Endothelial cell of umbilical vein (primary cell): ENCODE measurements around the gene CUX1. TPM values are rescaled to one million over a fixed set of nuclear protein-coding genes. Genes with fewer than 3 reads are reported as not detected.

Experiments
- BruUV-seq: library from RNA; stranded (reverse); fragments of 400-500 nt; replicated peaks from 2 replicates; lab custom pipeline; 2021; lab: Mats Ljungman, UMichigan
- CTCF ChIA-PET: fragments of 300-600, 350-600 bp; sonication (Branson Sonifier 250); formaldehyde crosslinking; loops from one replicate; lab custom pipeline; 2021; ENCODE audit warnings: antibody characterized with exemption, inconsistent platforms; lab: Charles Lee
- POLR2A ChIA-PET: fragments of 300-600, 350-600 bp; sonication (Branson Sonifier 250); formaldehyde crosslinking; loops from one replicate; lab custom pipeline; 2021; ENCODE audit warnings: antibody characterized with exemption, inconsistent platforms; lab: Charles Lee
- DNase-seq: peaks from one replicate; pipeline ENCODE4 v3.0.0-alpha.2; 2011; ENCODE audit warnings: low read depth, low spot score
- FAIRE-seq: peaks from 2 replicates; lab custom pipeline; 2011; peaks lifted over from hg19 to GRCh38; lab: Jason Lieb, UNC
- H2AFZ ChIP-seq: 2 replicates; pipeline ENCODE4 v1.6.0; 2012; ENCODE audit warnings: low read depth, low read length, control low read depth, inconsistent platforms
- H3K27ac ChIP-seq: 2 replicates; pipeline ENCODE4 v1.5.1; 2011; ENCODE audit warnings: low read depth, mild to moderate bottlenecking, control low read depth, low read length, moderate library complexity; ENCODE audit not compliant: insufficient read depth
- H3K27me3 ChIP-seq, 2 experiments: 2 replicates each; pipeline versions ENCODE4 v1.6.0 to v1.6.1; 2011; ENCODE audit warnings: low read length in 2 of 2, mixed read lengths in 1 of 2; ENCODE audit not compliant: control insufficient read depth in 2 of 2, insufficient read depth in 2 of 2
- H3K36me3 ChIP-seq, 2 experiments: 2 replicates in 1 of 2; 3 replicates in 1 of 2; pipeline ENCODE4 v1.5.1; 2011; ENCODE audit warnings: low read length in 2 of 2, mild to moderate bottlenecking in 1 of 2, moderate library complexity in 1 of 2; ENCODE audit not compliant: control insufficient read depth in 2 of 2, insufficient read depth in 2 of 2; ENCODE audit errors: extremely low read depth in 1 of 2
- H3K4me1 ChIP-seq: 3 replicates; pipeline ENCODE4 v1.5.1; 2011; ENCODE audit warnings: mild to moderate bottlenecking, low read length; ENCODE audit not compliant: control insufficient read depth, insufficient read depth; ENCODE audit errors: extremely low read depth
- H3K4me2 ChIP-seq: 2 replicates; pipeline ENCODE4 v1.6.1; 2011; ENCODE audit warnings: low read length, control low read depth, mixed read lengths; ENCODE audit not compliant: insufficient read depth
- H3K4me3 ChIP-seq, 3 experiments: fragments of 200-600 bp in 1 of 3; sonication (generic), shearing (Covaris generic) in 1 of 3; replicated peaks in 1 of 3; 2 replicates each; pipeline ENCODE4 v1.5.1; 2011 to 2016; ENCODE audit warnings: control low read depth in 3 of 3, low read length in 3 of 3, mild to moderate bottlenecking in 2 of 3, inconsistent platforms in 1 of 3, low read depth in 1 of 3, moderate library complexity in 1 of 3; ENCODE audit not compliant: insufficient read depth in 1 of 3
- H3K79me2 ChIP-seq: 2 replicates; pipeline ENCODE4 v1.6.0; 2012; ENCODE audit warnings: low read length, inconsistent platforms; ENCODE audit not compliant: control insufficient read depth, insufficient read depth
- H3K9ac ChIP-seq: replicated peaks from 2 replicates; pipeline ENCODE3; 2011; ENCODE audit warnings: low read length, control low read depth; ENCODE audit not compliant: insufficient read depth; ENCODE audit errors: extremely low read depth
- H3K9me1 ChIP-seq: replicated peaks from 3 replicates; pipeline ENCODE4 v1.6.0; 2011; ENCODE audit warnings: mild to moderate bottlenecking, low read length; ENCODE audit not compliant: control insufficient read depth, insufficient read depth; ENCODE audit errors: extremely low read depth
- H3K9me3 ChIP-seq: replicated peaks from 2 replicates; pipeline ENCODE4 v1.5.1; 2012; ENCODE audit warnings: low read length, inconsistent platforms; ENCODE audit not compliant: control insufficient read depth, insufficient read depth
- H4K20me1 ChIP-seq: replicated peaks from 2 replicates; pipeline ENCODE3; 2011; ENCODE audit warnings: mild to moderate bottlenecking, low read length; ENCODE audit not compliant: control insufficient read depth, insufficient read depth; ENCODE audit errors: extremely low read depth
- CTCF ChIP-seq, 2 donors: IDR thresholded peaks; 1 replicate in 1 of 2; 2 replicates in 1 of 2; pipeline ENCODE4 v1.5.1; 2011; ENCODE audit warnings: low read length in 2 of 2, mild to moderate bottlenecking in 2 of 2, moderate library complexity in 2 of 2, control low read depth in 1 of 2, inconsistent platforms in 1 of 2, low read depth in 1 of 2; ENCODE audit not compliant: insufficient read depth in 1 of 2; ENCODE audit errors: extremely low read depth in 1 of 2
- EZH2 ChIP-seq: IDR thresholded peaks from 2 replicates; pipeline ENCODE4 v1.6.1; 2012; ENCODE audit warnings: borderline replicate concordance, low read depth, mild to moderate bottlenecking, moderate library complexity, low read length, inconsistent platforms; ENCODE audit not compliant: severe bottlenecking
- FOS ChIP-seq: IDR thresholded peaks from 2 replicates; pipeline ENCODE4 v1.6.1; 2011; ENCODE audit warnings: mild to moderate bottlenecking, low read length, moderate library complexity, borderline replicate concordance; ENCODE audit not compliant: insufficient read depth
- GATA2 ChIP-seq: IDR thresholded peaks from 2 replicates; pipeline ENCODE4 v1.7.0; 2011; ENCODE audit warnings: low read depth, mild to moderate bottlenecking, moderate library complexity, mixed read lengths, low read length; ENCODE audit not compliant: insufficient read length, insufficient read depth
- JUN ChIP-seq: IDR thresholded peaks from 2 replicates; pipeline ENCODE4 v1.6.1; 2011; ENCODE audit warnings: borderline replicate concordance, low read depth; ENCODE audit not compliant: insufficient read length, insufficient read depth
- MAX ChIP-seq: IDR thresholded peaks from 2 replicates; pipeline ENCODE4 v1.6.1; 2011; ENCODE audit not compliant: insufficient read depth, insufficient read length
- MYC ChIP-seq: IDR thresholded peaks from one replicate; pipeline ENCODE4 v1.6.1; 2011; ENCODE audit warnings: mild to moderate bottlenecking, low read depth, low read length
- POLR2A ChIP-seq: IDR thresholded peaks from 2 replicates; pipeline ENCODE4 v1.6.1; 2012; ENCODE audit warnings: low read depth, mild to moderate bottlenecking, control low read depth, low read length
- POLR2AphosphoS5 ChIP-seq: IDR thresholded peaks from 2 replicates; pipeline ENCODE4 v1.6.1; 2012; ENCODE audit warnings: low read depth, mild to moderate bottlenecking, control low read depth, low read length, moderate library complexity; ENCODE audit not compliant: insufficient read depth
- dilution Hi-C: fragments of 300-500 bp; cut with MboI; formaldehyde crosslinking; loops from one replicate; pipeline ENCODE4 v1.15.0; 2019; ENCODE audit warnings: low sequenced_read_pairs; ENCODE audit not compliant: extremely low pct_ligation_motif_present
- intact Hi-C: fragments of 100-400 bp; cut with micrococcal nuclease; formaldehyde crosslinking; loops from one replicate; pipeline ENCODE4 v1.10.0; 2022
- polyA plus RNA-seq, 4 experiments: library from polyadenylated mRNA; depleted of rRNA in 3 of 4; stranded (reverse) in 3 of 4; unstranded in 1 of 4; fragments of >200 nt; gene quantifications; 2 replicates each; pipeline versions ENCODE4 v1.2.1 to v1.2.3, GENCODE V29; 2011 to 2012; ENCODE audit warnings: missing spikeins in 1 of 4
- total RNA-seq: library from RNA; stranded (reverse); gene quantifications from 2 replicates; pipeline ENCODE4 v1.2.3, GENCODE V29; 2021

CUX1 gene
- total and polyA plus RNA-seq, 2 donors (not counting 3 experiments of a cell fraction or from before 2014, with no cell fraction given): 13.8 to 49.8 TPM

GRCh38 chr7:101960323-101960722 lies 142.9 kb downstream of the CUX1 start:
- intact Hi-C loops (no loop called here), dilution Hi-C loops (no loop called here)
- Histone ChIP-seq H2AFZ (no peak overlapping the region), H3K4me1 (no peaks in the 10 kb centered on the region), H3K36me3 (no peaks in the 10 kb centered on the region), H3K9me3 (no peaks in the 10 kb centered on the region), H3K27ac (no peak overlapping the region), H4K20me1 (no peaks in the 10 kb centered on the region), H3K9me1 (no peaks in the 10 kb centered on the region), H3K4me2 (no peak overlapping the region), H3K79me2 (no peaks in the 10 kb centered on the region), H3K4me3 (no peak overlapping the region), H3K27me3 (no peaks in the 10 kb centered on the region), H3K9ac (no peak overlapping the region)
- POLR2A ChIA-PET: no interaction called here
- CTCF ChIA-PET: interaction anchor here (0.9 kb wide), 1 partner anchor 39 kb away, joined by 3 read pairs; no protein-coding TSS in a partner anchor
- DNase-seq (no peak), FAIRE-seq (no peak)
- BruUV-seq: no TSS peak
- TF ChIP-seq CTCF (IDR thresholded peaks at IDR 0.05; ENCODE audit: extremely low read depth in 1 of 2, insufficient read depth in 1 of 2, low read depth in 1 of 2, low read length in 2 of 2): no peak
- no peak for TF ChIP-seq MAX
- no peak for TF ChIP-seq FOS
- TF ChIP-seq EZH2: no peak
- TF ChIP-seq GATA2: no peak
- TF ChIP-seq POLR2A: no peak
- no peak for TF ChIP-seq JUN
- no peak for TF ChIP-seq MYC
- TF ChIP-seq POLR2AphosphoS5: no peak
